SH-SY5Y (cell line): ENCODE measurements around the gene LRRC10B.

Source experiments
- GATA2 ChIP-seq: IDR thresholded peaks from 2 replicates; pipeline ENCODE4 v1.6.1; 2011; ENCODE audit warnings: mild to moderate bottlenecking, low read depth, low read length
- GATA3 ChIP-seq: IDR thresholded peaks from 2 replicates; pipeline ENCODE4 v1.6.1; 2011; ENCODE audit warnings: low read depth, mild to moderate bottlenecking, low read length, moderate library complexity

GRCh38 chr11:61511383-61511782, 2.8 kb downstream of the LRRC10B start:
- TF ChIP-seq GATA2 = no peak
- no peak for TF ChIP-seq GATA3
